ENCODE measurements around the gene LMX1A. TPM values are rescaled to one million over a fixed set of nuclear protein-coding genes. Genes with fewer than 3 reads are reported as not detected.

The LMX1A gene
- total RNA-seq, 1 donor from 2014 or later: 0.22 TPM

GRCh38 chr1:165339164-165339563 lies 17.4 kb downstream of the LMX1A start:
- no peak for DNase-seq (ENCODE audit: low spot score)
- intact Hi-C loops (cut with DNase I): no loop called here
- ATAC-seq: no peak

- intact Hi-C loops (cut with DNase I): no loop called here
- no peak for DNase-seq (ENCODE audit: low spot score)
- no peak for ATAC-seq
Observed at GRCh38 chr1:165330483-165330882, 26.0 kb downstream of the LMX1A start.

GRCh38 chr1:165329104-165329503 lies 27.4 kb downstream of the LMX1A start:
- DNase-seq (ENCODE audit: low spot score) (no peak), ATAC-seq (no peak)
- intact Hi-C loops (cut with DNase I): no loop called here

GRCh38 chr1:165328136-165328535 lies 28.4 kb downstream of the LMX1A start:
- DNase-seq (ENCODE audit: low spot score) (no peak), ATAC-seq (no peak)
- intact Hi-C loops (cut with DNase I): no loop called here

- intact Hi-C loops (cut with DNase I): no loop called here
- DNase-seq (ENCODE audit: low spot score) (no peak), ATAC-seq (no peak)
Observed at GRCh38 chr1:165327538-165327937, 29.0 kb downstream of the LMX1A start.

GRCh38 chr1:165325460-165326203 lies 30.9 kb downstream of the LMX1A start:
- intact Hi-C loops (cut with DNase I): no loop called here
- DNase-seq (ENCODE audit: low spot score): no peak
- no peak for ATAC-seq

- intact Hi-C loops (cut with DNase I): no loop called here
- no peak for ATAC-seq
- no peak for DNase-seq (ENCODE audit: low spot score)
Observed at GRCh38 chr1:165324050-165324449, 32.5 kb downstream of the LMX1A start.

GRCh38 chr1:165317612-165318011 lies 38.9 kb downstream of the LMX1A start:
- DNase-seq (ENCODE audit: low spot score) (no peak), ATAC-seq (no peak)
- intact Hi-C loops (cut with DNase I): no loop called here

- ATAC-seq (no peak), DNase-seq (ENCODE audit: low spot score) (no peak)
- intact Hi-C loops (cut with DNase I): no loop called here
Observed at GRCh38 chr1:165316153-165316772, 40.3 kb downstream of the LMX1A start.

- no peak for DNase-seq (ENCODE audit: low spot score)
- intact Hi-C loops (cut with DNase I): no loop called here
- no peak for ATAC-seq
Observed at GRCh38 chr1:165315481-165315880, 41.0 kb downstream of the LMX1A start.

GRCh38 chr1:165313903-165314302 lies 42.6 kb downstream of the LMX1A start:
- DNase-seq (ENCODE audit: low spot score) (no peak), ATAC-seq (no peak)
- intact Hi-C loops (cut with DNase I): no loop called here

GRCh38 chr1:165312591-165312990 lies 43.9 kb downstream of the LMX1A start:
- no peak for DNase-seq (ENCODE audit: low spot score)
- intact Hi-C loops (cut with DNase I): no loop called here
- ATAC-seq: no peak

- no peak for ATAC-seq
- intact Hi-C loops (cut with DNase I): no loop called here
- DNase-seq (ENCODE audit: low spot score): no peak
Observed at GRCh38 chr1:165306543-165307434, 49.7 kb downstream of the LMX1A start.

GRCh38 chr1:165303386-165303785 lies 53.1 kb downstream of the LMX1A start:
- intact Hi-C loops (cut with DNase I): no loop called here

GRCh38 chr1:165300400-165300903 lies 56.1 kb downstream of the LMX1A start:
- no peak for ATAC-seq
- no peak for DNase-seq (ENCODE audit: low spot score)
- intact Hi-C loops (cut with DNase I): no loop called here

More at GRCh38 chr1:165303386-165303785, 53.1 kb downstream of the LMX1A start:
- ATAC-seq: no peak
- DNase-seq (ENCODE audit: low spot score): no peak

GRCh38 chr1:165298203-165298820 lies 58.2 kb downstream of the LMX1A start:
- intact Hi-C loops (cut with DNase I): no loop called here
- ATAC-seq: no peak
- no peak for DNase-seq (ENCODE audit: low spot score)

GRCh38 chr1:165296205-165296604 lies 60.3 kb downstream of the LMX1A start:
- no peak for ATAC-seq
- intact Hi-C loops (cut with DNase I): no loop called here
- DNase-seq (ENCODE audit: low spot score): no peak

GRCh38 chr1:165290148-165290547 lies 66.4 kb downstream of the LMX1A start:
- DNase-seq (ENCODE audit: low spot score) (no peak), ATAC-seq (no peak)
- intact Hi-C loops (cut with DNase I): no loop called here

- no peak for DNase-seq (ENCODE audit: low spot score)
- intact Hi-C loops (cut with DNase I): no loop called here
- no peak for ATAC-seq
Observed at GRCh38 chr1:165289556-165289955, 67.0 kb downstream of the LMX1A start.
